ENCODE measurements around the gene IFIT1B. TPM values are rescaled to one million over a fixed set of nuclear protein-coding genes. Genes with fewer than 3 reads are reported as not detected.

The IFIT1B gene
- total RNA-seq, 1 donor from 2014 or later = not detected

- Mint-ChIP-seq H3K9me3 (ENCODE audit: unreplicated experiment) (peaks cover 2% of the 10 kb centered on the region), H3K27ac (ENCODE audit: unreplicated experiment) (no peak overlapping the region), H3K4me1 (ENCODE audit: low read depth, unreplicated experiment) (no peaks in the 10 kb centered on the region), H3K27me3 (ENCODE audit: unreplicated experiment) (peaks cover 3% of the 10 kb centered on the region), H3K36me3 (ENCODE audit: unreplicated experiment) (no peaks in the 10 kb centered on the region), H3K4me3 (ENCODE audit: unreplicated experiment) (no peak overlapping the region)
- no peak for DNase-seq
- no peak for TF ChIP-seq CTCF (IDR thresholded peaks at IDR 0.05; ENCODE audit: partially characterized antibody, unreplicated experiment)
Measured at GRCh38 chr10:89339875-89340274, 38.0 kb upstream of the IFIT1B start.

GRCh38 chr10:89341649-89342048 is 36.2 kb upstream of the IFIT1B start:
- no peak for DNase-seq
- Mint-ChIP-seq H3K9me3 (ENCODE audit: unreplicated experiment) (peaks cover 2% of the 10 kb centered on the region), H3K27me3 (ENCODE audit: unreplicated experiment) (peaks cover 3% of the 10 kb centered on the region), H3K4me1 (ENCODE audit: low read depth, unreplicated experiment) (peaks cover 4% of the 10 kb centered on the region), H3K36me3 (ENCODE audit: unreplicated experiment) (no peaks in the 10 kb centered on the region), H3K27ac (ENCODE audit: unreplicated experiment) (no peak overlapping the region), H3K4me3 (ENCODE audit: unreplicated experiment) (no peak overlapping the region)
- no peak for TF ChIP-seq CTCF (IDR thresholded peaks at IDR 0.05; ENCODE audit: partially characterized antibody, unreplicated experiment)

DNA sequence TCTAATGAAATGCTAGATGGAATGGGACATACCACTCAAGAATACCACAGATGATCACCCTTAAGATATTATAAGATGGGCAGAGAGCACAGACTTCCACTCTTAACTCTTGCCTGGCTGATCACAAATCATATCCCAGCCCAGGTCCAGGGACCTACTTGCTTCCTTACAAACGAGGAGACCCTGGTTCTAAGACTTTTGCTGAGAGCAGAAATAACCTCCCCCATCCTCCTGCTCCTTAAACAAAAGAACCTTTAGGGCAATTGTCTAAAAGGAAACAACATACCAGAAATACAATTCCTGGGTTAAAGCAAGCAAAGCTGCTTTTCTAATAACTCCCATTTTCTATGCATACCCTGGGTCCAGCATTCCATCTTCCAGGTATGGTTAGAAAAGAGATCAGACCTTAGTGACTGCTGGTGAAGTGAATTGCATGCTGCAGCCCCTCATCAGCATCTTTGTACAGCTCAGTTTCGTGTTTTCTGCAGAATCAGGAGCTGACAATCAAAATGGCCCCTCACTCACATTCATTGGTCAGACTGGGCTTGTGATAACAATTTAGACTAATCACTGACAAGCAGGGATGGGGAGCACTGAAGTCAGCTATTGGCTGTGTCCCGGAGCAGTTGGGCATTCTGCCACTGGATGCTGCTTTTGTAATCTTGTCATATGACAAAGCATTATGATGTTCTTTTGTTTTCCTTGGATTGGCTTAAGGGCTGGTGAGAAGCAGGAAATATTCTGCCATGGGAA is 35.5 kb upstream of the IFIT1B start:
- no peaks in the 10 kb centered on the region for H3K36me3 Mint-ChIP-seq (ENCODE audit: unreplicated experiment)
- peaks cover 5% of the 10 kb centered on the region for H3K4me1 Mint-ChIP-seq (ENCODE audit: low read depth, unreplicated experiment)
- H3K27me3 Mint-ChIP-seq (ENCODE audit: unreplicated experiment) = peaks cover 3% of the 10 kb centered on the region
- no peak for DNase-seq
- TF ChIP-seq CTCF (IDR thresholded peaks at IDR 0.05; ENCODE audit: partially characterized antibody, unreplicated experiment) = no peak
- H3K9me3 Mint-ChIP-seq (ENCODE audit: unreplicated experiment) = peaks cover 2% of the 10 kb centered on the region
- H3K27ac Mint-ChIP-seq (ENCODE audit: unreplicated experiment) = no peak overlapping the region
- no peak overlapping the region for H3K4me3 Mint-ChIP-seq (ENCODE audit: unreplicated experiment)

GRCh38 chr10:89343089-89343767 is 34.6 kb upstream of the IFIT1B start:
- TF ChIP-seq CTCF (IDR thresholded peaks at IDR 0.05; ENCODE audit: partially characterized antibody, unreplicated experiment) = no peak
- Mint-ChIP-seq H3K4me3 (ENCODE audit: unreplicated experiment) (no peak overlapping the region), H3K27ac (ENCODE audit: unreplicated experiment) (no peak overlapping the region), H3K36me3 (ENCODE audit: unreplicated experiment) (no peaks in the 10 kb centered on the region), H3K9me3 (ENCODE audit: unreplicated experiment) (peaks cover 2% of the 10 kb centered on the region), H3K27me3 (ENCODE audit: unreplicated experiment) (peaks cover 3% of the 10 kb centered on the region), H3K4me1 (ENCODE audit: low read depth, unreplicated experiment) (peaks cover 5% of the 10 kb centered on the region)
- no peak for DNase-seq

GRCh38 chr10:89344156-89344555 is 33.7 kb upstream of the IFIT1B start:
- Mint-ChIP-seq H3K36me3 (ENCODE audit: unreplicated experiment) (no peaks in the 10 kb centered on the region), H3K27ac (ENCODE audit: unreplicated experiment) (no peak overlapping the region), H3K4me1 (ENCODE audit: low read depth, unreplicated experiment) (peaks cover 5% of the 10 kb centered on the region), H3K9me3 (ENCODE audit: unreplicated experiment) (no peaks in the 10 kb centered on the region), H3K27me3 (ENCODE audit: unreplicated experiment) (peaks cover 2% of the 10 kb centered on the region), H3K4me3 (ENCODE audit: unreplicated experiment) (no peak overlapping the region)
- TF ChIP-seq CTCF (IDR thresholded peaks at IDR 0.05; ENCODE audit: partially characterized antibody, unreplicated experiment) = no peak
- DNase-seq = no peak
